Uterus (tissue), 4 donors: Measurements from ENCODE around the gene NLGN2. TPM values are rescaled to one million over a fixed set of nuclear protein-coding genes. Genes with fewer than 3 reads are reported as not detected.

Source experiments
- DNase-seq, 2 donors: peaks; one replicate each; pipeline ENCODE4 v3.0.0-alpha.2; 2019 to 2020
- H3K27ac ChIP-seq, 2 donors: fragments of 200-600 bp; sonication (generic); 1 replicate in 1 of 2; 2 replicates in 1 of 2; pipeline ENCODE4 v1.5.1; 2016 to 2018
- H3K27me3 ChIP-seq, 2 donors: fragments of 200-600 bp; sonication (generic); one replicate each; pipeline ENCODE4 v1.5.1; 2018 to 2019; ENCODE audit warnings: control low read depth in 1 of 2
- H3K36me3 ChIP-seq, 2 donors: fragments of 200-600 bp; sonication (generic); one replicate each; pipeline ENCODE4 v1.5.1; 2019; ENCODE audit warnings: control low read depth in 1 of 2
- H3K4me1 ChIP-seq, 2 donors: fragments of 200-600 bp; sonication (generic); one replicate each; pipeline ENCODE4 v1.5.1; 2018 to 2019; ENCODE audit warnings: control low read depth in 1 of 2
- H3K4me3 ChIP-seq, 2 donors: fragments of 200-600 bp; sonication (generic); 1 replicate in 1 of 2; 2 replicates in 1 of 2; pipeline ENCODE4 v1.5.1; 2018 to 2019; ENCODE audit warnings: mild to moderate bottlenecking in 1 of 2
- H3K9me3 ChIP-seq, 2 donors: fragments of 200-600 bp; sonication (generic); one replicate each; pipeline ENCODE4 v1.5.1; 2019; ENCODE audit warnings: control low read depth in 1 of 2
- POLR2A ChIP-seq, 2 donors: fragments of 450-650 bp; IDR thresholded peaks; one replicate each; pipeline ENCODE4 v1.6.1; 2016; ENCODE audit warnings: antibody characterized with exemption in 2 of 2, mild to moderate bottlenecking in 1 of 2, moderate library complexity in 1 of 2
- intact Hi-C: fragments of 100-400 bp; cut with DNase I; formaldehyde crosslinking; loops from one replicate; pipeline ENCODE4 v1.15.1; 2023; ENCODE audit warnings: low total_unique reads
- total RNA-seq, 4 donors: library from RNA; depleted of rRNA in 3 of 4; stranded (reverse); fragments of >200 nt in 3 of 4; gene quantifications; one replicate each; pipeline versions ENCODE4 v1.1.0 to v1.2.4, GENCODE V29; 2014 to 2023
- TF ChIP-seq, protein P1 (sequence below), 4 experiments: fragments of 200-600 bp in 2 of 4; fragments of 450-650 bp in 2 of 4; sonication (generic) in 2 of 4; IDR thresholded peaks; one replicate each; pipeline ENCODE4 v1.5.1; 2016 to 2019; ENCODE audit warnings: antibody characterized with exemption in 4 of 4, mild to moderate bottlenecking in 2 of 4, moderate library complexity in 1 of 4
- donor health status: DM: yes; HTN: yes; CAD: no.

Gene NLGN2
- total RNA-seq, 4 donors from 2014 or later = 14.2 to 81.9 (median 19.7) TPM

DNA sequence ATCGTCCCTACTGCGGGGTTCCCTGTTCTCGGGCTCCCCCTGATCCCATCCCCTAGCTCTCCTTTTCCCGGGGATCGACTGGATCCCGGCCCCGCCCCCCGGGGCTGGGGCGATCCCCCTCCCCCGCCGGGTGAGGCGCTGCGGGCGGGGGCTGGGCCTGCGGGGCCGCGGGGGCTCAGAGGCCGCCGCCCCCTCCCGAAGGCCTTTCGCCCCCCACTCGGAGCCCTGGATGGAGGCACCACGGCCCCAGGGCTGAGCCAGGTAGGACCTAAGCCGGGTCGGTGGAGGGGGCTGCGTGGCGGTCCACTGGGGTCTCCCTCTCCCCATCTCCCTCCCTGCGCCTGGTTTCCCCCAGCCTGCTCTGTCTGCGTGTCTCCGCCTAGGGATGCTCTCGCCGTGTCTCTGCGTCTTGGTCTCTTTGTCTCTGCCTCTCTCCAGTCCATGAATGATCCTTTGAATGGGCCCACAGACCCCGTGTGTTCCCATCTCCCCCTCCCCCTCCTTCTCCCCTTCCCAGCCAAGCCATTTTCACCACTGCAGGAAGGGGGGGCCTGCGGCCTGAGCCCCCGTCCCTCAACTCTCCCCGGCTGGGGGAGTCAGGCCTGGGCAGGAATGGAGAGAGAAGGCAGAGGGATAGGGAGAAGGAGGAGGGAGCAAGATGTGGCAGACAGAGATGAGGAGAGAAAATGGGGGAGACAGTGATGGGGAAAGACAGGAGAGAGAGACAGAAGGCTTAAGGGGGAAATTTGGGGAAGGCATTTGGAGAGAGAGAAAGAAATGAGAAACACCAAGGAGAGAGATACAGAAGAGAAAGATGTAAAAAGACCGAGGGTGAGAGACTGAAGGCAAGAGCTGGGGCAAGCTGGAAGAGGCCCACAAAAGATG lies 2.1 kb upstream of the NLGN2 start:
- peaks cover 0 to 5% of the 10 kb centered on the region in 2 donors for H3K4me1 ChIP-seq

GRCh38 chr17:7406235-7406825 lies 1.3 kb upstream of the NLGN2 start:
- peak overlapping the region; percentile 93 to 94 for H3K27ac ChIP-seq
- no peak for DNase-seq
- H3K36me3 ChIP-seq = no peaks in the 10 kb centered on the region
- H3K4me1 ChIP-seq = peaks cover 0 to 5% of the 10 kb centered on the region in 2 donors
- TF ChIP-seq, protein P1, sequence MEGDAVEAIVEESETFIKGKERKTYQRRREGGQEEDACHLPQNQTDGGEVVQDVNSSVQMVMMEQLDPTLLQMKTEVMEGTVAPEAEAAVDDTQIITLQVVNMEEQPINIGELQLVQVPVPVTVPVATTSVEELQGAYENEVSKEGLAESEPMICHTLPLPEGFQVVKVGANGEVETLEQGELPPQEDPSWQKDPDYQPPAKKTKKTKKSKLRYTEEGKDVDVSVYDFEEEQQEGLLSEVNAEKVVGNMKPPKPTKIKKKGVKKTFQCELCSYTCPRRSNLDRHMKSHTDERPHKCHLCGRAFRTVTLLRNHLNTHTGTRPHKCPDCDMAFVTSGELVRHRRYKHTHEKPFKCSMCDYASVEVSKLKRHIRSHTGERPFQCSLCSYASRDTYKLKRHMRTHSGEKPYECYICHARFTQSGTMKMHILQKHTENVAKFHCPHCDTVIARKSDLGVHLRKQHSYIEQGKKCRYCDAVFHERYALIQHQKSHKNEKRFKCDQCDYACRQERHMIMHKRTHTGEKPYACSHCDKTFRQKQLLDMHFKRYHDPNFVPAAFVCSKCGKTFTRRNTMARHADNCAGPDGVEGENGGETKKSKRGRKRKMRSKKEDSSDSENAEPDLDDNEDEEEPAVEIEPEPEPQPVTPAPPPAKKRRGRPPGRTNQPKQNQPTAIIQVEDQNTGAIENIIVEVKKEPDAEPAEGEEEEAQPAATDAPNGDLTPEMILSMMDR (IDR thresholded peaks at IDR 0.05) = no peak
- TF ChIP-seq POLR2A (IDR thresholded peaks at IDR 0.05) = no peak
- intact Hi-C loops = no loop called here
- H3K4me3 ChIP-seq = peak overlapping the region in 1 of 2 donors; percentile 54
- H3K9me3 ChIP-seq = no peaks in the 10 kb centered on the region
- H3K27me3 ChIP-seq = no peaks in the 10 kb centered on the region

More for the DNA sequence above, 2.1 kb upstream of the NLGN2 start:
- Histone ChIP-seq H3K4me3 (peak overlapping the region; percentile 54 to 73), H3K27me3 (no peaks in the 10 kb centered on the region), H3K36me3 (no peaks in the 10 kb centered on the region), H3K27ac (peak overlapping the region; percentile 93 to 94), H3K9me3 (no peaks in the 10 kb centered on the region)
- intact Hi-C loops = no loop called here
- TF ChIP-seq POLR2A (IDR thresholded peaks at IDR 0.05) = no peak
- TF ChIP-seq, protein P1 (IDR thresholded peaks at IDR 0.05) = no peak
- DNase-seq = peak in 1 of 2 donors; percentile 51

DNA sequence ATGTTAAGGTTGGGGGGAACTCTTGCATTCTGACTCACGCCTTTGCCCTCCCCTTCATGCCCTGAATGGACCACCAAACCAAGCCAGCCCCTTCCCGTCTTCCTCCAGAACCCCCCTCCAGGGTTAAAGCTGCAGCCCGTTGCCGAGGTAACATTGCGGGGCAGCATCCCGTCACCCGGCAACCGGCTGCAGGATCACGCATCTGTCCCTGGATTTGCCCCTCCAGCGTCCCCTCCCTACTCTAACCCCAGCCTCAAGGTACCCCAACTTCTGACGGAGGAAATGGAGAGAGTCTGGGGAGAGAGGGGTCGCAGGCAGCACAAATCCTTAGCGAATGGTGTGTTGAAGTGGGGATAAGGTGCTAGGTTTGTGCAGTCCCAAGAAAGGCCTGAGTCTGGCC lies 563 bp upstream of the NLGN2 start:
- Histone ChIP-seq H3K27ac (no peak overlapping the region), H3K36me3 (no peaks in the 10 kb centered on the region), H3K27me3 (no peaks in the 10 kb centered on the region), H3K9me3 (no peaks in the 10 kb centered on the region), H3K4me3 (no peak overlapping the region), H3K4me1 (peaks cover 0 to 5% of the 10 kb centered on the region in 2 donors)
- no peak for DNase-seq
- TF ChIP-seq, protein P1 (IDR thresholded peaks at IDR 0.05) = no peak
- TF ChIP-seq POLR2A (IDR thresholded peaks at IDR 0.05) = no peak
- intact Hi-C loops = no loop called here

GRCh38 chr17:7408252-7408727 lies 645 bp downstream of the NLGN2 start:
- DNase-seq = no peak
- H3K9me3 ChIP-seq = no peaks in the 10 kb centered on the region
- H3K4me3 ChIP-seq = no peak overlapping the region
- no peak for TF ChIP-seq POLR2A (IDR thresholded peaks at IDR 0.05)
- TF ChIP-seq, protein P1 (IDR thresholded peaks at IDR 0.05) = no peak
- H3K4me1 ChIP-seq = no peaks in the 10 kb centered on the region
- intact Hi-C loops = no loop called here
- H3K36me3 ChIP-seq = no peaks in the 10 kb centered on the region
- H3K27ac ChIP-seq = no peak overlapping the region
- H3K27me3 ChIP-seq = no peaks in the 10 kb centered on the region

DNA sequence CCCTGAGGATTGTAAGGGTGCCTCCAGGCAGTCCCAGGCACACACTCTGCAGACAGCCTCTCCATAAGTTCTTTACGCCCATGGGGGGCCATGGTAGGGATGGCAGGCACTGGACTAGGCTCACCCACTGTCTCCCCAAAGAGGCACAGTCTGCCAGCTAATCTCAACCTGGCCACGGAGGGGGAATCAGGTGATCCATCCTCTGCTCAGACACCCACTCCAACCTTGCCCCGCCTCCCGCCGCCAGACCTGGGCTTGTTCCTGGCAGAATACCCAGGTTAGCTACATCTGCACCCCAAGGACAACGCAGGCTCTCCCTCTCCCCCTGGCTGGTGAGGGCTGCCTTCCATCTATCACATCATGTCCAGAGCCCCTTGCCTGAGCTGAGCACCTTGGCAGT lies 1.2 kb downstream of the NLGN2 start:
- no peak for TF ChIP-seq POLR2A (IDR thresholded peaks at IDR 0.05)
- TF ChIP-seq, protein P1 (IDR thresholded peaks at IDR 0.05) = no peak
- intact Hi-C loops = no loop called here

More for the DNA sequence above, 1.2 kb downstream of the NLGN2 start:
- no peak overlapping the region for H3K4me3 ChIP-seq
- no peaks in the 10 kb centered on the region for H3K9me3 ChIP-seq
- H3K4me1 ChIP-seq = no peaks in the 10 kb centered on the region
- no peaks in the 10 kb centered on the region for H3K36me3 ChIP-seq
- DNase-seq = no peak
- no peaks in the 10 kb centered on the region for H3K27me3 ChIP-seq
- no peak overlapping the region for H3K27ac ChIP-seq
